GM21381 (cell line): ENCODE results near the gene KLHL26.

Source experiments
- ATAC-seq: cut with Tn5 transposase; IDR thresholded peaks from one replicate; pipeline ENCODE4 v1.9.1; 2021; ENCODE audit warnings: mild to moderate bottlenecking, moderate library complexity; ENCODE audit not compliant: unreplicated experiment

The KLHL26 gene

GRCh38 chr19:18612051-18612771 is 24.6 kb upstream of the KLHL26 start:
- ATAC-seq = no peak

GRCh38 chr19:18612772-18613588 is 23.8 kb upstream of the KLHL26 start, which contains the start of gene TMEM59L:
TMEM59L (plus strand) TSS chr19:18612870; CDS start chr19:18612959, 89 bp downstream.
- no peak for ATAC-seq

- no peak for ATAC-seq
Observed at GRCh38 chr19:18613589-18614234, 23.1 kb upstream of the KLHL26 start.

- no peak for ATAC-seq
Observed at GRCh38 chr19:18616023-18616422, 20.8 kb upstream of the KLHL26 start.

- ATAC-seq = no peak
Observed at GRCh38 chr19:18617562-18617961, 19.3 kb upstream of the KLHL26 start.

- no peak for ATAC-seq
Observed at GRCh38 chr19:18618236-18618635, 18.6 kb upstream of the KLHL26 start.

- no peak for ATAC-seq
Observed at GRCh38 chr19:18620311-18620710, 16.5 kb upstream of the KLHL26 start.

- no peak for ATAC-seq
Observed at GRCh38 chr19:18620902-18621301, 15.9 kb upstream of the KLHL26 start.

- ATAC-seq = no peak
Observed at GRCh38 chr19:18626906-18627305, 9.9 kb upstream of the KLHL26 start.

GRCh38 chr19:18629166-18630088 is 7.4 kb upstream of the KLHL26 start:
- ATAC-seq = no peak

- no peak for ATAC-seq
Observed at GRCh38 chr19:18633321-18633720, 3.5 kb upstream of the KLHL26 start.

GRCh38 chr19:18634612-18635297 is 2.1 kb upstream of the KLHL26 start:
- ATAC-seq = no peak

GRCh38 chr19:18635831-18636182 is 1.0 kb upstream of the KLHL26 start:
- ATAC-seq = no peak

GRCh38 chr19:18636183-18636968 is 452 bp upstream of the KLHL26 start:
- ATAC-seq = peak; percentile 83

- ATAC-seq = no peak
Observed at GRCh38 chr19:18637673-18638630, 1.1 kb downstream of the KLHL26 start.

GRCh38 chr19:18639706-18640243 is 2.9 kb downstream of the KLHL26 start:
- ATAC-seq = no peak

GRCh38 chr19:18644196-18645034 is 7.6 kb downstream of the KLHL26 start:
- no peak for ATAC-seq
